Renal cortical epithelial cell (primary cell): ENCODE measurements around the gene EOLA1. TPM values are rescaled to one million over a fixed set of nuclear protein-coding genes. Genes with fewer than 3 reads are reported as not detected.
"Not testable (repeated sequence)": the region's sequence is repeated elsewhere in the genome, so short reads cannot be mapped to it uniquely, and the experiment has no call there.

Experiments
- DNase-seq: peaks from one replicate; pipeline ENCODE4 v3.0.0-alpha.2; 2011; ENCODE audit warnings: low read depth
- total RNA-seq: library from RNA; depleted of rRNA; stranded (reverse); fragments of >200 nt; gene quantifications from 2 replicates; pipeline ENCODE4 v1.2.3, GENCODE V29; 2014

Gene EOLA1
- total RNA-seq, 1 donor from 2014 or later: 15.6 TPM

GRCh38 chrX:149545545-149546543 is 5.0 kb downstream of the EOLA1 start:
- DNase-seq: not testable (repeated sequence)

- not testable (repeated sequence) for DNase-seq
These were observed 6.2 kb downstream of the EOLA1 start for GRCh38 chrX:149546962-149547361.

- DNase-seq: not testable (repeated sequence)
These were observed 7.0 kb downstream of the EOLA1 start for GRCh38 chrX:149547782-149548181.

DNA sequence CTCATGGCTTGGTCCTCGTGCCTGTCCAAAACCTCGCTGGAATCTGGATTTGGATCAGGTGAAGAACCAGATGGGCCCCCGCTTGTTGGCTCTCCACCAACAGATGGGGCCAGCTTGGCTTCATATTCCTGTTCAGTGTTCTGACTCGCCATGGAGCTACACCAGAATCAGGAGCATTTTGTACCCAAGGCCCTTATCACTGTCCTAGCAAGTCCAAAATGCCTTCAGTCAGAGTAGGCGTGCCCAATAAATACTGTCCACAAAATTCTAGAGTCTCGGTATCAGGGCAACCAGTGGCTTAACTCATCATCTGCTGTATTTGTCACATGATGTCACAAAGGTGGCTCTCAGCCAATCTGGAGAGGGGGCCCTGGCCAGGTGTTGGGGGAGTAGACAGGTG is 8.9 kb downstream of the EOLA1 start, which contains the start of gene HSFX3:
TSS of gene HSFX3 (minus strand) at position 224 of the 400 bp plus-strand sequence. CDS start at position 152, 72 bp downstream.
- DNase-seq: not testable (repeated sequence)

DNA sequence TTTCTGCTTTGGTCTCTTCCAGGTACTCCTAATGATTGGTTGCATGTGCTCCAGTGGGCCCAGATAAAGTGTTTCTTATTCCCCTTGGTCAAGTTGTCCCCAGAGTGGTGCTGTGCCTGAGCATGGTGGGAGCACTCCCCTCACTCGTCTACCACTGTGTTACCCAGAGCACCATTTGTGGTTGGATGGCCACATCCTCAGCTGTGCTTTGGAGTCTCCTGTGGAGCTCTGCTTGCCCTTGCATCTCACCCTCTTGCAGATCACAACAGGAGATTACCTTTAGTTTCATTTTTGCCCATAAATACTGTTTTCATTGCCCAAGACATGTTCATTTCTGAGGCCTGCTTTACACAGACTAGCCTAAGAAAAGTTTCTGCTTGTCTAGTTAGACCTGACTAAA is 9.6 kb downstream of the EOLA1 start:
- not testable (repeated sequence) for DNase-seq

GRCh38 chrX:149551245-149551938 is 10.6 kb downstream of the EOLA1 start:
- not testable (repeated sequence) for DNase-seq

GRCh38 chrX:149551939-149552248 is 11.1 kb downstream of the EOLA1 start:
- not testable (repeated sequence) for DNase-seq

DNA sequence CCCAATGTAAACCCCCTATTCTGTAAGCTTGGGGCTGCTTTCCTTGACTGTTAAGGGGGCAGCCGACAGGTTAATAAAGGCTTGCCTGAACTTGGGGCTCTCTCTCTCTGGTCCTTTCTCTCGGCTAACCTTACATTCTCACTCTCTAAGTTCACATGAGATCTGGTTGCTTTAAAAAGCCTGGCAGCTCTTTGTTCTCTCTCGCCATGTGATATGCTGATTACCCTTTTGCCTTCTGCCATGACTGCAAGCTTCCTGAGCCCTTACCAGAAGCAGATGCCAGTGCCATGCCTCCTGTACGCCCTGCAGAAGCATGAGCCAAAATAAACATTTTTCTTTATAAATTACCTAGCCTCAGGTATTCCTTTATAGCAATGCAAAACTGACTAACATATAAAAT is 14.4 kb downstream of the EOLA1 start:
- not testable (repeated sequence) for DNase-seq

DNA sequence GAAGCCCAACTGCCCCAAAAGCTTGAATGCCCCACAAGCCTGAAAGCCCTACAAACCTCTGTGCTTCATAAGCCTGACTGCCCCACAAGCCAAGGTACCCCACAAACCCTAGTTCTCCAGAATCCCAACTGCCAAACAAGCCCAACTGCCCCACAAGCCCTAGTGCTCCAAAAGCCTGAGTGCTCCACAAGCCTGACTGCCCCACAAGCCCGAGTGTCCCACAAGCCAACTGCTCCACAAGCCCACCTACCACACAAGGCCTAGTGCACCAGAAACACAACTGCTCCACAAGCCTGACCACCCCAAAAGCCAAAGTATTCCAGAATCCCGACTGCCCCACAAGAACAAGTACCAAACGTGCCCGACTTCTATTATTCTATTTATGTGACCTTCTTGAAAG is 22.5 kb downstream of the EOLA1 start:
- no peak for DNase-seq

GRCh38 chrX:149567621-149568417 is 27.0 kb downstream of the EOLA1 start:
- DNase-seq: no peak

DNA sequence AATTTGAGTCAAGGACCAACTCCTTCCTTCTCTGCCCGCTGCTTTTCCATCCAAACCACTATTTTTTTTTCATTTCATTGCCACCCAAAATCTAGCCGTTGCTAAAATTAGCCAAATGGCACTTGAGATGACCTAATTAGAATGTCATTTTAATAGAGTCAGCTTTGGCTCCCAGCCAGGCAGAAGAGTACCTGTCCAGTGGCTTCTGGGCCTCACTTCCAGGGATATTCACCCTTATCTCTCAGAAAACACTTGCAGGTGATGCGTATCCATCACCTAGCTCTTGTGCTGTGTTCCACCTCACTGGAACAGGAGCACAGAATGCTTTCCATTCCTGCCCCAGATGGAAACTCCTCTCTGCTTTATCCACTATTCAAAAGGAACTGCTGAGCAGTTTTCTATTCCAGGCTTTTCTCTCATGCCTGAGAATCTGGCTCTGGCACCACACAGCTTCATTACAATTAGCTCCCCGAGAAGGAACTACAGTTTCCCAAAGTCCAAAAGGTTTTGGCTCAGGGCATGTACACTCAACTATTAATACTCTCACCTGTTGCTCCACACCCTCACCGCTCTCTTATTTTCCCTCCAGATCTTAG is 28.0 kb downstream of the EOLA1 start:
- no peak for DNase-seq

DNA sequence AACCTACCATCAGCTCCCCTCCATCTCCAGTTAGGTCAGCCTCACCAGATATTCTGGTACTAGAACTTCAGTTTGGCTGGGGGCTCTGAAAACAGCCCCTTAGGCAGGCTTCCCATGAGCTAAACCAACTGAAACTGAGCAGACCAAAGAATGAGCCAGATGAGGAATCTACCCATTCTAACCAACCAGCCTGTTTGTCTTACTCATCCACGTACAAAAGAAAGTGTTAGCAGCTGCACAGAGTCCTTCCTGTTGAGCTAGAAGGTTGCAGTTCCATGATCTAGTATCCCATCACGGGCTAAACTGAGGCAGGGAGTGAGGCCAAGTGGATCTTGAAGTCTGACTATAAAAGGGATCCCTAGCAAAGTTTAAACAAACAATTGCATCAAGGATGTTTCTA is 29.0 kb downstream of the EOLA1 start:
- DNase-seq: no peak

DNA sequence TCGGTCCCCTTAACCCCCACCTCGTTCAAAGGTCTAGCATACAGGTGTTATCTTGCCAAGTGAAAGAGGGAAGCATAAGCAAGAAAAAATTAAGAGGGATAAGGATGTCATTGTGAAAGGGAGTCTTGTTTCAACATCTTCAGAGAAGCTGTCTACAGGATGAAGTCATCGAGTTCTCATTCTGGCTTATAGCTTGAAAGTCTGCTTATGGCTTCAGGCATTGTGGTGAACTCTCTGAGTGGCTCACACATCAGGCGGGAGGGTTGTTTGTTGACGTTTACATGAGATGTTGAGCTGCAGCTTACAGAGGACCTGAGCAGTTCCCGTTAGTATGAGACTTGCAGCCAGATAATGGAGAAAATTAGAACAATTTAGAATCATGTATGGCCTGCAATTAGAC is 29.9 kb downstream of the EOLA1 start:
- no peak for DNase-seq

DNA sequence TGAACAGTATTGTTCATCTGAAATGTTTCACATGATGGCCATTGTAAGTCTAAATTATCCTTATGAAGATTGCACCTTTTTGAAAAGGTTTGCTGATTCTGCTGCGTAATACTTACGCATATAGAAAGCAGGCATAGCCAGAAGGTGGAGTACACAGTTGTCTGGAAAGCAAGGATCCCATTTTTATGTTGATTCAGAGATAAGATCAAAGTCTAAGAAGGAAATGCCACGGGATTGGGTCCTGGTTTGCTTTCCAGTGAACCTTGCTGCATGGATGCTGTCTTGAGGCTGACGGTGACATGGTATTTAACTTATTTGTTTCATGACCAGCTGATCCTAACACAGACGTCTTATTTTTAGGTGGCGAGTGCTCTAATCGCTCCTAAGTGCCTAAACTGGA is 31.0 kb downstream of the EOLA1 start:
- no peak for DNase-seq

DNA sequence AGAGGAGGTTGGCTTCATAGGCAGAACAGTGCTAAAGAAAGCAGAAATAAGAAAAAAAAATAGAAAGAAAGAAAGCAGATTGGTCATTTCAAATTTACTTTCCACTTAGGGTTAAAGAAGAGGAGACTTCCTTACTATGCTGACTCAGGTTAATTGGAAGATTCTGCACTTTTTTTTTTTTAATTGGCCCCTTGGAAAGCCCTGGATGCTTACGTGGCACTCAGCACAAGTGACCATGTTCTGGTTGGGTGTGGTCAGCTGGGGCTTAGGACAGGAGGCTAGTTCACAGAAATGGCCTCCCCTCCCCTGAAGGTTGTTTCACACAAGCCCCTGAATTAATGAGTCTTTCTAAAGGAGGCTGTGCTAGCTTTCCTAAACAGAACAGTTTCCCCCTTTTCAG is 31.9 kb downstream of the EOLA1 start:
- DNase-seq: no peak

DNA sequence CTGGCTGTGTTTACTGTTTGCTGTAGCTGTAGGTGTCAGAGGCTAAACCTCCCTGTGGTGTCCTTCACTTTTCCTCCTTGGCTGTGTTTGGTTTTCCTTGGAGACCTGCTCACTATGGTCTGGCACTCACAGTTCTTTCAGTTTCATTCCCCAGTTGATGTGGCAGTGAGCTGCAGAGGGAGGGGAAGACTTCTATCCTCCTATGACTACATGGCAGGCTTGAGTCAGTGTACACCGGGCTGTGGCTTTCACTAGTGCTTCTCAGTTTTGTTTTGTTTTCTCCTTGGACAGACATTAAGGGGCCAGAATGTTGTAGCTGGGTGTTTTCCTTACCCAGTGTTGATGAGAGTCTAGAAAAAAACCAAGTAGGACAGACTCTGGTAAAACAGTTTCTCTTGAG is 32.6 kb downstream of the EOLA1 start:
- DNase-seq: not testable (repeated sequence)

- not testable (repeated sequence) for DNase-seq
These were observed 44.8 kb downstream of the EOLA1 start for GRCh38 chrX:149585631-149586030.

DNA sequence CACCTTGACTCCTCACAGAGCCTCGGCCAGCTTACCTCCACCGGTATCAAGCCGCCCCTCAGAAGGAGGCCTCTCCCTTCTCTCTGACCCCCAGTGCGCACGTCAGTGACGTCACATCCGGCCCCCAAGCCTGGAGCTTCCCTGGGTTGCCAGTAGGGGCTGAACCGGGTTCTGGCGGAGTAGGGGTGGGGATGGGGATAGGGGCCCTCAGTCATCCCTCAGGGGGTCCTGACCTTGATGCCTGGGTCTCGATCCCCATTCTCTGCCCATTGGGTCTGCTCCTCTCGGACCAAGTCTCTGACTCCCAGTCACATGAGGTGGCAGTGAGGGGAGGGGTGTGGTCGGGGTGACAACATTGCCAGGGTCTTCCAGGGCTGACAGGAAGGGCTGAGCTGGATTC is 46.5 kb downstream of the EOLA1 start, which contains the start of gene MAGEA9B:
TSS of gene MAGEA9B (minus strand) at position 101 of the 400 bp plus-strand sequence. CDS start 4,280 bp downstream, outside the sequence.
- not testable (repeated sequence) for DNase-seq

DNA sequence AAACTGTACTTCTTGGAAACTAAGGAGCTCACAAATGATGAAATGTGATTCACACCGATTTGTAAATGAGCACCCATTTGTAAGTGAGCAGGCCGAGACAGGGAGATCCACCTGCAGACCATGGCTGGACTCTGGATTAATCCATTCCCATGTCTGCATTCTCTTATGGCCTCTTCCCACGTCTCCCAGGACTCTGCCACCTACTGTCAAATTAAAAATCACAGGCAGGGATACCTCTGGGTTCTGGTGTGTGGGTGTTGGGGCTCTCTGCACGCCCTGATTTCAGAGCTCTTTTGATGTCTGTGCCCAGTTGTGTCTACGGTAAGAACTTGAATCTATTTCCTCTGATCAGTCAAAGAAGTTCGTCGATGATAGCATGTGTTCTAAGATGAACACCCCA is 50.2 kb downstream of the EOLA1 start:
- not testable (repeated sequence) for DNase-seq

GRCh38 chrX:149595214-149595613 is 54.4 kb downstream of the EOLA1 start, which contains the start of gene HSFX2:
HSFX2 (minus strand) TSS chrX:149595314; CDS start chrX:149594700, 614 bp downstream.
- DNase-seq: not testable (repeated sequence)

GRCh38 chrX:149595943-149596342 is 55.1 kb downstream of the EOLA1 start:
- DNase-seq: not testable (repeated sequence)
